Stimulated activated naive B cell treated with anti-CD40 and anti-IgM and Interleukin-4, amounts not matched to agents 10 μg/mL and 1 μg/mL and 100 μg/mL, for 72 hours (primary cell): ENCODE measurements around the gene MAN2B1.
"Not testable (repeated sequence)": the region's sequence is repeated elsewhere in the genome, so short reads cannot be mapped to it uniquely, and the experiment has no call there.

Experiments
- ATAC-seq, 2 donors: fragments of 150-1000 bp; cut with Tn5 transposase; replicated peaks; 2 replicates each; pipeline ENCODE4 v1.10.0; 2021; ENCODE audit warnings: moderate library complexity in 1 of 2
- DNase-seq: peaks from one replicate; pipeline ENCODE4 v3.0.0; 2021
- H3K27ac Mint-ChIP-seq: one replicate; pipeline ENCODE4 v1.8.0; 2022; ENCODE audit warnings: mild to moderate bottlenecking, mixed read lengths
- H3K27me3 Mint-ChIP-seq, 2 donors: one replicate each; pipeline ENCODE4 v1.8.0; 2022; ENCODE audit warnings: mixed read lengths in 2 of 2
- H3K36me3 Mint-ChIP-seq, 2 donors: one replicate each; pipeline ENCODE4 v1.8.0; 2022; ENCODE audit warnings: mixed read lengths in 2 of 2, mild to moderate bottlenecking in 1 of 2
- H3K4me1 Mint-ChIP-seq, 2 donors: one replicate each; pipeline ENCODE4 v1.8.0; 2022; ENCODE audit warnings: mixed read lengths in 2 of 2, mild to moderate bottlenecking in 1 of 2
- H3K4me3 Mint-ChIP-seq, 2 donors: one replicate each; pipeline ENCODE4 v1.8.0; 2022; ENCODE audit warnings: mild to moderate bottlenecking in 2 of 2, mixed read lengths in 2 of 2, moderate library complexity in 1 of 2
- H3K9me3 Mint-ChIP-seq, 2 donors: one replicate each; pipeline ENCODE4 v1.8.0; 2022; ENCODE audit warnings: mixed read lengths in 2 of 2, mild to moderate bottlenecking in 1 of 2

Gene MAN2B1

GRCh38 chr19:12638611-12639182 lies 27.8 kb downstream of the MAN2B1 start:
- H3K4me3 Mint-ChIP-seq, result no peak overlapping the region
- H3K27ac Mint-ChIP-seq, result no peak overlapping the region
- H3K27me3 Mint-ChIP-seq, result no peaks in the 10 kb centered on the region
- H3K4me1 Mint-ChIP-seq, result peaks cover 13 to 16% of the 10 kb centered on the region in 2 donors
- peaks cover 21 to 45% of the 10 kb centered on the region in 2 donors for H3K36me3 Mint-ChIP-seq
- H3K9me3 Mint-ChIP-seq, result no peaks in the 10 kb centered on the region
- ATAC-seq (no peak), DNase-seq (no peak)

DNA sequence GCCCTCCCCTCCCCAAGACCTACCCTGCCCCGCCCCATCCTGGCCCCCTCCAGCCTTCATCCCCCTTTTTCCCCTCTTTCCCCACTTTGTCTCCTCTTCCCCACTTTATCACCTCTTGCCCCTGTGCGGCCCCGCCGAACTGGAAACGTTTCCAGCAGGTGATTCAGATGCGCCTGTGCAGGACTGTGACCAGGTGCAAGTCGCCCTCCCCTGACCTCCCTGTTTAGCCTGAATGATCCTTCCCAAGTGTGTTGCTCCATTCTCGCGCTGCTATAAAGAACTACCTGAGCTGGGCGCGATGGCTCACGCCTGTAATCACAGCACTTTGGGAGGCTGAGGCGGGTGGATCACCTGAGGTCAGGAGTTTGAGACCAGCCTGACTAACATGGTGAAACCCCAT lies 29.9 kb downstream of the MAN2B1 start:
- Mint-ChIP-seq H3K36me3 (peaks cover 28 to 39% of the 10 kb centered on the region in 2 donors), H3K9me3 (no peaks in the 10 kb centered on the region), H3K4me3 (no peak overlapping the region), H3K27me3 (no peaks in the 10 kb centered on the region), H3K4me1 (peaks cover 13 to 16% of the 10 kb centered on the region in 2 donors), H3K27ac (no peak overlapping the region)
- DNase-seq (no peak), ATAC-seq (no peak)

DNA sequence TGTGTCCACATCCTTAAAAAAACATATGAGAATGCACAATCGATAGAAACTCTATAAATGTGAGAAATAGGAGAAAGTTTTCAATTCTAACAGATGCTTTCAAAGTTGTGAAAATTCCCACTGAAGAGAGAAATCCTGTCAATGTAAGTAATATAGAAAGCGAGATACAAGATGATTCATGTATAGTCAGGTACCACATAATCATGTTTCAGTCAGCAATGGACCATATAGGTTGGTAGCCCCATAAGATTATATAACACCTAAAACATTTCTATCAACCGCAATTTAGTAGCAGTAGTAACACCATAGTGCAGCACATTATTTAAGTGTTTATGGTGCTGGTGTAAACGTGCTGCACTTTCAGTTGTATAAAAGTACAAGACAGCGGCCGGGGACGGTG lies 37.3 kb downstream of the MAN2B1 start:
- Mint-ChIP-seq H3K27me3 (no peaks in the 10 kb centered on the region), H3K9me3 (peaks cover 7 to 13% of the 10 kb centered on the region in 2 donors), H3K4me3 (no peak overlapping the region), H3K36me3 (peaks cover 56 to 64% of the 10 kb centered on the region in 2 donors), H3K27ac (peak overlapping the region; percentile 51), H3K4me1 (no peaks in the 10 kb centered on the region)
- ATAC-seq (no peak), DNase-seq (no peak)

GRCh38 chr19:12628040-12629022 lies 38.2 kb downstream of the MAN2B1 start:
- no peak for DNase-seq
- no peak overlapping the region for H3K27ac Mint-ChIP-seq

DNA sequence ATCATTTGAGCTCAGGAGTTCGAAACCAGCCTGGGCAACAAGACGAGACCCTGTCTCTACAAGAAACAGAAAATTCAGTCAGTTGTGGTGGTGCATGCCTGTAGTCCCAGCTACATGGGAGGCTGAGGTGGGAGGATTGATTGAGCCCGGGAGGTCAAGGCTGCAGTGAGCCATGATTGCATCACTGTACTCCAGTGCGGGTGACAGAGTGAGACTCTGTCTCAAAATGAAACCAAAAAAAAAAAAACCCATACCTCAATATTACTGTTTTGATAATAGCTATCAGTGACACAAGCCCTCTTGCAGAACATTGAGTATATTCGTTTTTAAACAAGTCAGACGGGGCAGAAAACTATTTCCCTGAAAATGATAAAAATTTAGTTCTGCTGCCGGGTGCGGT lies 39.6 kb downstream of the MAN2B1 start:
- peaks cover 44 to 60% of the 10 kb centered on the region in 2 donors for H3K36me3 Mint-ChIP-seq
- ATAC-seq, result no peak

More at GRCh38 chr19:12628040-12629022, 38.2 kb downstream of the MAN2B1 start:
- Mint-ChIP-seq H3K36me3 (peaks cover 50 to 59% of the 10 kb centered on the region in 2 donors), H3K4me1 (peaks cover 0 to 3% of the 10 kb centered on the region in 2 donors), H3K4me3 (no peak overlapping the region), H3K9me3 (peaks cover 7 to 13% of the 10 kb centered on the region in 2 donors), H3K27me3 (no peaks in the 10 kb centered on the region)
- no peak for ATAC-seq

GRCh38 chr19:12623361-12624031 lies 43.0 kb downstream of the MAN2B1 start:
- Mint-ChIP-seq H3K4me1 (peaks cover 6 to 25% of the 10 kb centered on the region in 2 donors), H3K4me3 (no peak overlapping the region), H3K27ac (peak overlapping the region; percentile 44), H3K27me3 (no peaks in the 10 kb centered on the region), H3K36me3 (peaks cover 29 to 46% of the 10 kb centered on the region in 2 donors), H3K9me3 (peaks cover 2 to 7% of the 10 kb centered on the region in 2 donors)
- no peak for ATAC-seq
- no peak for DNase-seq

More for the DNA sequence above, 39.6 kb downstream of the MAN2B1 start:
- Mint-ChIP-seq H3K4me1 (peaks cover 0 to 11% of the 10 kb centered on the region in 2 donors), H3K27ac (peak overlapping the region; percentile 14), H3K4me3 (no peak overlapping the region), H3K27me3 (no peaks in the 10 kb centered on the region), H3K9me3 (peaks cover 7 to 13% of the 10 kb centered on the region in 2 donors)
- DNase-seq, result no peak

DNA sequence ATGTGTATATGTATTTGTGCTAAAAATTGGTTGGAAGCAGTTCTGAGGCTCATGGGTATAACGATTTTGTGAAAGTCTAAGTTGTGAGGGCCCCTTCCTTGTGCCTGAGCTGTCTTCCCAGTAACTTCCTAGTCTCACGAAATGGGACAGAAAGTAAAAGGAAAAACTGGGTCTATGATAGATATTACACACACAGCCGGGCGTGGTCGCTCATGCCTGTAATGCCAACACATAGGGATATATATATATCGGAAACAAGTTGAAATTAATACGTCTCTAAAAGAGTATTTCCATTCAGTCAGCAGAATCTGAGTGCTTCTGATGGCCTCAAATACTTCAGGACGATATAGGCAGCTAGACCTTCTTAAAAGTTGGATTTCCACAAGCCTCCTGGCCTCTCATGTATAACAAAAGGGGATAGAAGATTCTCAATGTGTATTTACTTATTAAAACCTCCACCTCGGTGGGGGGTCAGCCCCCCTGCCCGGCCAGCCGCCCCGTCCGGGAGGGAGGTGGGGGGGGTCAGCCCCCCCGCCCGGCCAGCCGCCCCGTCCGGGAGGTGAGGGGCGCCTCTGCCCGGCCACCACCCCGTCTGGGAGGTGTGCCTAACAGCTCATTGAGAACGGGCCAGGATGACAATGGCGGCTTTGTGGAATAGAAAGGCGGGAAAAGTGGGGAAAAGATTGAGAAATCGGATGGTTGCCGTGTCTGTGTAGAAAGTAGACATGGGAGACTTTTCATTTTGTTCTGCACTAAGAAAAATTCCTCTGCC lies 45.1 kb downstream of the MAN2B1 start:
- Mint-ChIP-seq H3K4me3 (peak overlapping the region; percentile 21 to 37), H3K4me1 (peaks cover 8 to 31% of the 10 kb centered on the region in 2 donors), H3K36me3 (peaks cover 14 to 30% of the 10 kb centered on the region in 2 donors)
- DNase-seq, H3K27me3 Mint-ChIP-seq, H3K27ac Mint-ChIP-seq, ATAC-seq, H3K9me3 Mint-ChIP-seq: not testable (repeated sequence)

DNA sequence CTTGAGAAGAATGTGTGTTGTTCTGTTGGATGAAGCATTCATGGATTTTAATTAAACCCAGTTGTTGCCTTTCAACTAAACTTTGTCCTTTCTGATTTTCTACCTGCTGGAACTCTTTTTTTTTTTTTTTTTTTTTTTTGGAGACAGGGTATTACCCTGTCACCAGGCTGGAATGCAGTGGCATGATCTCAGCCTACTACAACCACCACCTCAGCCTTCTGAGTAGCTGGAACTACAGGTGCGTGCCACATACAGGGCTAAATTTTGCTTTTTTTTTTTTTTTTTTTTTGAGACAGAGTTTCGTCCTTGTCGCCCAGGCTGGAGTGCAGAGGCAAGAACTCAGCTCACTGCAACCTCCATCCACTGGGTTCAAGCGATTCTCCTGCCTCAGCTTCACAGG lies 48.9 kb downstream of the MAN2B1 start:
- Mint-ChIP-seq H3K4me3 (no peak overlapping the region), H3K9me3 (no peaks in the 10 kb centered on the region), H3K27me3 (no peaks in the 10 kb centered on the region), H3K36me3 (peaks cover 33 to 39% of the 10 kb centered on the region in 2 donors), H3K27ac (no peak overlapping the region), H3K4me1 (peaks cover 25 to 59% of the 10 kb centered on the region in 2 donors)
- DNase-seq (no peak), ATAC-seq (no peak)

DNA sequence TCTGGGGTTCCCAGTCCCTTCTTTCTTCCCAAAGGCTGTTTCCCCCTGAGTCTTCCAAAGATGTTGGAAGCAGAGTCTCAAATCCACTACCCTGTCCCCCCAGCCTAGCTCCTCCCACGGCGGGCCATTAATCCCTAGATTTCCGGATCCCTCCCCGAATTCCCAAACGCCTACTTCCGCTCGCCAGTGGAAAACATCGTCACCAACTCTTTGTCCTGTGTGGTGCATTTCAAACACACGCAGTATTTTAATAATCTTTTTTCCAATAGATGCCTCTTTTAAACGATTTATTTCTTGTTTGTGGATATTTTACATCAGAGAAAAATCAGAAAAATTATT lies 55.2 kb downstream of the MAN2B1 start:
- ATAC-seq (no peak), DNase-seq (no peak)
- Mint-ChIP-seq H3K27ac (peak overlapping the region; percentile 100), H3K4me1 (peaks cover 27 to 49% of the 10 kb centered on the region in 2 donors), H3K9me3 (no peaks in the 10 kb centered on the region), H3K27me3 (no peaks in the 10 kb centered on the region), H3K4me3 (peak overlapping the region; percentile 100), H3K36me3 (peaks cover 31 to 36% of the 10 kb centered on the region in 2 donors)

DNA sequence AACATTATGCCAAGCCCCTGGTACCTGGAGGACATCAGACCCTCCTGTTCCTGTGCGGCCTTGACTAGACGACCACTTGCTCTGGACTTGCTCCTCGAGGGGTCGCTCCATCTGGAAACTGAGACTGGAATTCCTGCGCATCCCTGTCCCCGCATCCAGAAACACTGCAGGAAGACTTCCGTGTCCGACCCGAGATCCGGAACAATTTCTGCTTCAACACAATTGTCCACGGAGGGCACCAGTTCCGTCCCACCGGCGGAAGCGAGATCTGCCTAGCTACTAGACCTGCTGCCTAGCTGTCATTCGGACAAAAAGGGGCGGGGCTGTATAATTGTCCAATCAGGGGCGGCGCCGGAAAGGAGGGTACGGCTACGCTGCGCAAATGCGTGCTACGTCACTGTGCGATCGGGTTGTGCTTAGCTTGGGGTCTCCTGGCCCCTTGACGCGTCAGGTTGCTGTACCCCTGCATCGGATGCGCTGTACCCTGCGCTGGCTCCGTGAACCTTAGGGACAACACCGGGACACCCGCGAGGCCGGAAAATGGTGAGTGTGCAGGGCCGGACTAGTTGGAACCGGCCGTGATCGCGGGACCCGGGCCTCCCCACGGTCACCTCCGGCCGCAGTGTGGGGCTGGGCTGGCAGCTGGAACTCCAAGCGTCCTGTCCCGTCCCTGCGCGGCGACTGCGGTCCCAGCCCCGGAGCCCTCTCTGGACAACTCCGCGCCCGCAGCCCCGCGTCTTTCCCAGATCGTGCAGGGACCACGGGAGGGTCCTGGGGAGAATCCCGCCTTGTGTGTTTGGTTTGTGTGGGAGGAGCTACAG lies 55.8 kb downstream of the MAN2B1 start, which contains the start of the genes ZNF490 and ZNF791:
ZNF490 (minus strand) TSS at position 274 of the 821 bp plus-strand sequence; CDS start at position 141, 133 bp downstream.
ZNF791 (plus strand) TSS at position 381 of the 821 bp plus-strand sequence; CDS start at position 541, 160 bp downstream.
- ATAC-seq, result peak; percentile 86 to 90
- Mint-ChIP-seq H3K27me3 (no peaks in the 10 kb centered on the region), H3K36me3 (peaks cover 25 to 30% of the 10 kb centered on the region in 2 donors), H3K27ac (peak within 1 kb of the TSS; percentile 100), H3K4me3 (peak within 1 kb of the TSS; percentile 100), H3K4me1 (peaks cover 22 to 43% of the 10 kb centered on the region in 2 donors), H3K9me3 (no peaks in the 10 kb centered on the region)
- DNase-seq, result peak; percentile 96

GRCh38 chr19:12607631-12608030 lies 58.9 kb downstream of the MAN2B1 start:
- Mint-ChIP-seq H3K27me3 (no peaks in the 10 kb centered on the region), H3K4me3 (no peak overlapping the region), H3K36me3 (peaks cover 8 to 19% of the 10 kb centered on the region in 2 donors), H3K9me3 (no peaks in the 10 kb centered on the region), H3K27ac (no peak overlapping the region), H3K4me1 (peaks cover 10 to 31% of the 10 kb centered on the region in 2 donors)
- no peak for ATAC-seq
- no peak for DNase-seq

DNA sequence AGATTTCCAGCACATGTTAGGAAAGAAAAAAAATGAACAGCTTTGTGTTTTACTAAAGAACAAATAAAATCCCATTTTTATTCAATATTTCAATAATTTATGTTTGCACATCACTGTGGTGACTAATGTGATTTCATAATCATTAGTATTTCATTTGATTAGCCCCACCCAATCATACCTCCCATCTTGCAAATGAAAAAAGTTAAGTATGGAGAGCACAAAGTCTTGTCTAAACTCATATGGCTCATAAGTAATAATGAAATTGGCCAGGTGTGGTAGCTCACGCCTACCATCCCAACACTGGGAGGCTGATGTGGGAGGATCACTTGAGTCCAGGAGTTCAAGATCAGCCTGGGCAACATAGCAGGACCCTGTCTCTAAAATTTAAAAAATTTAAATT lies 59.7 kb downstream of the MAN2B1 start:
- no peaks in the 10 kb centered on the region for H3K9me3 Mint-ChIP-seq
- no peak overlapping the region for H3K27ac Mint-ChIP-seq
- H3K4me1 Mint-ChIP-seq, result peaks cover 8 to 29% of the 10 kb centered on the region in 2 donors
- no peak for ATAC-seq
- H3K27me3 Mint-ChIP-seq, result no peaks in the 10 kb centered on the region
- DNase-seq, result no peak
- peaks cover 12 to 23% of the 10 kb centered on the region in 2 donors for H3K36me3 Mint-ChIP-seq
- H3K4me3 Mint-ChIP-seq, result no peak overlapping the region

- Mint-ChIP-seq H3K4me1 (peaks cover 4 to 25% of the 10 kb centered on the region in 2 donors), H3K27me3 (no peaks in the 10 kb centered on the region), H3K36me3 (peaks cover 12 to 27% of the 10 kb centered on the region in 2 donors), H3K9me3 (no peaks in the 10 kb centered on the region), H3K27ac (peak overlapping the region; percentile 62), H3K4me3 (peak overlapping the region; percentile 14 to 17)
- ATAC-seq (peak; percentile 99 to 100), DNase-seq (peak; percentile 71)
These were observed 62.8 kb downstream of the MAN2B1 start for GRCh38 chr19:12603714-12604113.
